GM21390 (cell line): ENCODE measurements around the gene HNRNPAB.
"Not testable (repeated sequence)": the region's sequence is repeated elsewhere in the genome, so short reads cannot be mapped to it uniquely, and the experiment has no call there.

Experiments used
- ATAC-seq: cut with Tn5 transposase; IDR thresholded peaks from one replicate; pipeline ENCODE4 v1.9.1; 2021; ENCODE audit not compliant: unreplicated experiment

Gene HNRNPAB

DNA sequence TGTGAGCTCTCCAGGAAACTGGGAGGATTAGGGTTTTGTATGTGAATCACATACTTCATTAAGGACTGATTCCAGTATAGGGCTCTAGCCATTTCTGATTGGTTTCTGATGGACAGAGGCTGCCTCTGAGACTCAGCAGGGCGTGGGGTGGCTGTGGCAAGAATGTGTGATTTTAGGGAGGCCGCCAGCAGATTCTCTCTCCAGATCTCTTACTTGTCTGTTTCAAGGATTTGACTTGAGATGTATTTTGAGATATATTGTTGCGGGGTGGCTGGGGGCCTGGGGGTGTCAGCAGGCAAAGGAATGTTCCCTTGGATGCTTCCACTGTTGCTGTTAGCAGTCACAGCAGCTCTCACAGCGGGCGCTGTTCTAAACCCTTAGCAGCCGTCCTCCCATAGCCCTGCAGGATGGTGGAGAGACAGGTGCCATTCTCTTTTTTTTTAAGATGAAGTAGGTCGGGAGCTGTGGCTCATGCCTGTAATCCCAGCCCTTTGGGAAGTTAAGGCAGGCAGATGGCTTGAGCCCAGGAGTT is 8.0 kb upstream of the HNRNPAB start:
- no peak for ATAC-seq

DNA sequence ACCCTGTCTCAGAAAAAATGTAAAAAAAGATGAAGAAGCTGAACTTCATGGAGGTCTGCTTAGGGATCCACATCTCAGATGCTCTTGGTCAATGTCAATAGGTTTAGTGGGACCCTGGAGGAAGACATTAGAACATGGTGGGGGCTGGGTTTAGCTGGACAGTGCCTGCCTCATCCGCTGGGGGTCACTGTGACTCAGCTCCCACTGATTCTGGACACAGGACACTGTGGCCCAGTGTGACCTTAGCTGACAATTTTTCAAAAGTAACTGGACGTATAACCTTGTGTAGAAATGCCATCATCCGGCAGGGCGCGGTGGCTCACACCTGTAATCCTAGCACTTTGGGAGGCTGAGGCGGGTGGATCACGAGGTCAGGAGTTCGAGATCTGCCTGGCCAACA is 7.3 kb upstream of the HNRNPAB start:
- ATAC-seq, result no peak

DNA sequence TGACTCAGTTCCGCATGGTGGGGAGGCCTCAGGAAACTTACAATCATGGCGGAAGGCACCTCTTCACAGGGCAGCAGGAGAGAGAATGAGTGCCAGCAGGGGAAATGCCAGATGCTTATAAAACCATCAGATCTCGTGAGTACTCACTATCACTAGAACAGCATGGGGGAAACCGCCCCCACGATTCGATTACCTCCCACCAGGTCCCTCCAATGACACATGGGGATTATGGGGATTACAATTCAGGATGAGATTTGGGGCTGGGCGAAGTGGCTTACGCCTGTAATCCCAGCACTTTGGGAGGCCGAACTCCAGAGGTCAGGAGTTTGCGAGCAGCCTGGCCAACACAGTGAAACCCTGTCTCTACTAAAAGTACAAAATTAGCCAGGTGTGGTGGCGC is 6.2 kb upstream of the HNRNPAB start:
- ATAC-seq, result not testable (repeated sequence)

DNA sequence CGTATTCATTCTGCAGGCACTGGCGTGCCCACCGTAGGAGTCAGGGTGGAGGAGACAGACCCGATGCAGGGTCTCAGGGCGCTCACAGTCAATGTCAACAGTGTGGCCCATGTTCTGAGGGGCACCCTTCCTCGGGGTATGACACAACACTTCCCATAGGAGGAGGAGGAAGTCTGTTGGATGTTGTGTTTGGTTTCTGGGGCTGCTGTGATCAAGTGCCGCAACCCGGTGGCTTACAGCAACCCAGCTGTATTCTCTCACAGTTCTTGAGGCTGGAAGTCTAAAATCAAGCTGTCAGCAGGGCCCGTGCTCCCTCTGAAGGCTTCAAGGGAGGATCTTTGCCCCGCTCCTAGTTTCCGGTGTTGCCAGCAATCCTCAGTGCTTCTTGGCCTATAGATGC is 5.6 kb upstream of the HNRNPAB start:
- no peak for ATAC-seq

DNA sequence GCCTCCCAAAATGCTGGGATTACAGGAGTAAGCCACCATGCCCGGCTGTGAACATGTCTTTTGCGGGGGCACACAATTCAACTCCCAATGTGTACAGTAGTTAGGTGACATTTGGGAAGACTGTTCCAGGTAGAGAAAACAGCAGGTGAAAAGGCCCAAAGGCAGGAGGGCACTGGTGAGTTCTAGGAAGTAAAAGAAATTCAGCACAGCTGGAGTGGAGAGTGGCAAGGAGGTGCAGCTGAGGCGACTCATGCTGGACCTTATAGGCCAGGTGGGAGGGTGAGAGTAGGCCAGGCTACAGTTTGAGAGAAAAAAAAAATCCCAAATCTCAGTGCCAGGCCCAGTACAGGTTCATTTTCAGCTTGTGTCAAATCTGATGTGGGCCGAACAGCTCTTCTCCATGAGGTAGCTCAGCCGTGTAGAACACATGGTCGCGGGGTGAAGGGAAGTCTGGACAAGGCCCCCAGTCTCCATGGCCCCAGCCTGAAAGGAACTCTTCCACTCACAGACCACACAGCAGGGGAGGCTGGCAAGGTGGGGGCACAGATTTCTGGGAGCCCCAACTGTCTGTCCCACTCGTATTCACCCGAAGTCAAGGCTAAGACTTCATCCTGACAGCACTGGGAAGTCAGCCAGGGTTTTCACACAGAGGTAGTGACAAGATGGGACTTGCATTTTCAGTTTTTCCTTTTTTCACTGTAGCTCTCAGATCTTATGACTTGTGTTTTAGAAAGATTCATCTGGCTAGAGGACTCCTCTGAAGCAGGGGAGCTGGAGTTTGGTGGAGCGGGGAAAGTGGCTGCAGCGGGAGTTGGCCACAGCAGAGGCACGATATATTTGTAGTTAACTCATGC is 4.5 kb upstream of the HNRNPAB start:
- no peak for ATAC-seq

DNA sequence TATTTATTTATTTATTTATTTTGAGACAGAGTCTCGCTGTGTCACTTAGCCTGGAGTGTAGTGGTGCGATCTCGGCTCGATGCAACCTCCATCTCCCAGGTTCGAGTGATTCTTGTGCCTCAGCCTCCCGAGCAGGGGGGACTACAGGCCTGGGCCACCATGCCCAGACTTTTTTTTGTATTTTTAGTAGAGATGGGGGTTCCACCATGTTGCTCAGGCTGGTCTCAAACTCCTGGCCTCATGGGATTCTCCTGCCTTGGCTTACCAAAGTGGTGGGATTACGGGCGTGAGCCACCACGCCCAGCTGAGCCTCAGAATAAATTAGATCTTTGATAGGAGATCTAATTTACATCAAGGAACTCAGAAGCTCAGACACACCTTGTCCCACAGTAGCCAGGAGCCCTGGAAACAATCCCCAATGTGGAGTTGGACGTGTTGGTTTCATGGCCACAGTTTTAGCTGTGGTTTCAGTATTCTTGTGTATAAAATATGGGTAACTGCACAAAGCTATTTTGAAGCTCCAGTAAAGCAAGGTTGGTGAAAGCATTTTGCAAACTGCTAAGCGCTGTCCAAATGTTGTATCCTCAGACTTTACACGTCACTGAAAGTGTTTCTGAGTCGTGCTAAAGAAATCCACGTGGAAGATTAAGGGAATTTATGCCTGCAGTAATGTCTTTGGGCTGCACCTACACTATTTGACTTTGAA is 3.0 kb upstream of the HNRNPAB start:
- ATAC-seq, result no peak

DNA sequence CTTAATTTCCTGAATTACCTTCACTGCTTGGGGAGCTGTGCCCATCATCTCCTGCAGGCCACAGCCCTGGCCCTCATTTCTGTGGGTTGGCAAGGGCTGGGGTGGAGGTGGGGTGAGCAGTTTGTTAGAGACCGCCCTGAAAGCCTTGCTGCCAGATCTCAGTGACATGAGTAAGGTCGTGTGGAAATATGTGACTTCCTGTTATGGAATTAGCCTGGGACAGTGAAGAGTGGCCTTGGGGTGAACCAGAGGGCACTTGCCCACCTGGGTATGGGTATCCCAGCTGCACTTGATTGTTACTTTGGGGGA is 2.5 kb upstream of the HNRNPAB start:
- ATAC-seq, result no peak

DNA sequence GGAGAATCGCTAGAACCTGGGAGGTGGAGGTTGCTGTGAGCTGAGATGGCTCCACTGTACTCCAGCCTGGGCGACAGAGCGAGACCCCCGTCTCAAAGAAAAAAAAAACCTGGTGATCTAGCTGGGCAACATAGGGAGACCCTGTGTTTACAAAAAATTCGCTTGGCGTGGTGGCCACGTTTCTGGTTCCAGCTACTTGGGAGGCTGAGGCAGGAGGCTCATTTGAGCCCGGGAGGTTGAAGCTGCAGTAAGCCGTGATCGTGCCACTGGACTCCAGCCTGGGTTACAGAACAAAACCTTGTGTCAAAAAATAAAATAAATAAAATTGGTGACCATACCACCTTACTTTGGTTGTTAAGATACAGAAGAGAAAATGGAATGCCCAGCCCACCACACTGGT is 1.8 kb upstream of the HNRNPAB start:
- ATAC-seq, result no peak

DNA sequence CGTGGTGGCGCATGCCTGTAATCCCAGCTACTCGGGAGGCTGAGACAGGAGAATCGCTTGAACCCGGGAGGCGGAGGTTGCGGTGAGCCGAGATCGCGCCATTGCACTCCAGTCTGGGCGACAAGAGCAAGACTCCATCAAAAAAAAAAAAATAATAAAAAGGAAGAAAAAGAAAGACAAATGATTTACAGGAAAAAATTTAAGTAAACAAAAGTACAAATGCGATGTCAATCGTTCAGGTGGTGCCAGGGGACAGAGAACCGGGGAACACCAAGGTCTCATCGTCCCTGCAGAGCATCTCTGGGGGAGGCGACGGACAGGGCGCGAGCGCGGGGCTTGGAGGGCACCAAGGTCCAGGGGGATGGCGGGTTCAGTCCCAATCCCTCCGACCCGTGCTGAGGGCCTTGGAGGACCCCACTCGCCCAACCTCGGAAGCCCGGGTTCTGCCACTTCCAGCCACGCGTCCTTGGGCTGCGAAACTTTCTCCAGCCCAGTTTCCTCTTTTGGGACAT is 607 bp upstream of the HNRNPAB start:
- peak; percentile 3 for ATAC-seq

DNA sequence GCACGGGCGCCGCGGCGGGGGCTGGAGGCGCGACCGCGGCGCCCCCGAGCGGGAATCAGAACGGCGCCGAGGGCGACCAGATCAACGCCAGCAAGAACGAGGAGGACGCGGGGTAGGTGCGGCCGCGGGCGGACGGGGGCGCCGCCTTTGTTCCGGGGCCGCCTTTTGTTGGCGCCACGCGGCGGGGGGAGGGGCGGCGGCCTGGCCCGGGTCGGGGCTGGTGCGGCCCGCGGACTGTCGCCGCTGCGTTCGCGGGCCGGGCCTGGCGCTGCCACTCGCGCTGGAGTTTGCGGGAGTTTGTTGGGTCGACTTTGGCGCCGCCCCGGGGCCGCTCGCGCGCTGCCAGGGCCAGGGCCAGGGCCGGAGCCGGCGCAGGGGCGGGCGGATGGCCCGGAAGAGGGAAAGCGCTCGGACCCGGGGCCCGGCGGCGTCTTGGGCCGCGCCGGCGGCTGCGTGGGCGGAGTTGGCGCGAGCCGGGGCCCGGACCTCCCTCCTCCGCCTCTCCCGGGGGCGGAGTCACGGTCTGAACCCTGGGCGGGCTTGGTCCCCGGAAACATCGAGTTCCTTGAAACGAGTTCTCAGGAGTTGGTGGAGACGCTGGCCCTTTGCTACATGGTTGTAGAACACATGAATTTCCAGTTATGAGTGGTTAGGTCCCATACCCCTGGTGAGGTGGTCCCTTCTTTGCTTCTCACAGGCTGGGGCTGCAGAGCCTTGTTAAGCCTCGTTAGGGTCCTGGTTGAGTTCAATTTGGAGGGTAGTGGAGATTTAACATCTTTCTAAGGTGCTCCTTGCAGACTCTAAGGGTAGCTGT is 809 bp downstream of the HNRNPAB start:
- ATAC-seq, result peak; percentile 69

DNA sequence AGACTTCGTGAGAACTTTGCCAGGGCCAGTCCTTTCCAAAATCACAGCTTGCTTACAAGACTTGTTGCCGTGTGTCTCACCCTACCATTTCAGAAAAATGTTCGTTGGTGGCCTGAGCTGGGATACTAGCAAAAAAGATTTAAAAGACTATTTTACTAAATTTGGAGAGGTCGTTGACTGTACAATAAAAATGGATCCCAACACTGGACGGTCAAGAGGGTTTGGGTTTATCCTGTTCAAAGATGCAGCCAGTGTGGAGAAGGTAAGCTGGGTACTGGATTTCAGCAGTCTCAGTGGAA is 1.4 kb downstream of the HNRNPAB start:
- no peak for ATAC-seq

DNA sequence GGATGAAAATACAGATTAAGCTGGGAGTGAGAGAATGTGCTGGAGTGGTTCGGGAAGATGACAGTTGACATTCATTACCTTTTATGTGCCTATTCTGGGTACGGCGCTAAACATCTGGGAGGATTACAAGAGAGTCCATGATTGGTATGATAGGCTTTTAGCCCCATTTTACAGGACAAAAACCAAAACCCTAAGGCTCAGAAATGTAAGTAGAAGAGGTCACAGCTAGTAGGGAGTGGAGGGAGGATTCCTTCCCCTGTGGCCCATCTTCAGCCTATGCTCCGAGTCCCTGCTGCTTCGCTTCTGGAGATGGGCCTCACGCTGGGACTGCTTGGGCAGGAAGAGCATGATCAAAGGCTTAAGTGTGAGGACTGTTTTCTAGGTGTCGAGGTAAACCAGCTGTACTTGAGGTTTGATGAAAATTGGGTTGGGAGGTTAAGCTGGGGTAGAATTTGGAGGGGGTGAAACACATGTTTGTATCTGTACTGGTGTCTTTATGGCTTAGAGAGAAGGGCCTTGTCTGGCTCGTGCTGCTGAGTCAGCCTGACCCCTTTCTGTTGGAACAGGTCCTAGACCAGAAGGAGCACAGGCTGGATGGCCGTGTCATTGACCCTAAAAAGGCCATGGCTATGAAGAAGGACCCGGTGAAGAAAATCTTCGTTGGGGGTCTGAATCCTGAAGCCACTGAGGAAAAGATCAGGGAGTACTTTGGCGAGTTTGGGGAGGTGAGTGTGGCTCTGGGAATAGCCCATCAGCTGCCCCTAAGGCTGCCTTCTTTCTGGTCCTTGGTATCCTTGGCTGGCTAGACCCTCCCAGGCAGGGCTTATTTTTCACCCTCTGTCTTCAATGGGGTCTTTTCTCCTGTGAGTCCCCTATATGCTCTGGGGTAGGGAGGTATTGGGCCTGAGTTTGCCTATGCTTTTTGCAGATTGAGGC is 2.1 kb downstream of the HNRNPAB start:
- no peak for ATAC-seq

DNA sequence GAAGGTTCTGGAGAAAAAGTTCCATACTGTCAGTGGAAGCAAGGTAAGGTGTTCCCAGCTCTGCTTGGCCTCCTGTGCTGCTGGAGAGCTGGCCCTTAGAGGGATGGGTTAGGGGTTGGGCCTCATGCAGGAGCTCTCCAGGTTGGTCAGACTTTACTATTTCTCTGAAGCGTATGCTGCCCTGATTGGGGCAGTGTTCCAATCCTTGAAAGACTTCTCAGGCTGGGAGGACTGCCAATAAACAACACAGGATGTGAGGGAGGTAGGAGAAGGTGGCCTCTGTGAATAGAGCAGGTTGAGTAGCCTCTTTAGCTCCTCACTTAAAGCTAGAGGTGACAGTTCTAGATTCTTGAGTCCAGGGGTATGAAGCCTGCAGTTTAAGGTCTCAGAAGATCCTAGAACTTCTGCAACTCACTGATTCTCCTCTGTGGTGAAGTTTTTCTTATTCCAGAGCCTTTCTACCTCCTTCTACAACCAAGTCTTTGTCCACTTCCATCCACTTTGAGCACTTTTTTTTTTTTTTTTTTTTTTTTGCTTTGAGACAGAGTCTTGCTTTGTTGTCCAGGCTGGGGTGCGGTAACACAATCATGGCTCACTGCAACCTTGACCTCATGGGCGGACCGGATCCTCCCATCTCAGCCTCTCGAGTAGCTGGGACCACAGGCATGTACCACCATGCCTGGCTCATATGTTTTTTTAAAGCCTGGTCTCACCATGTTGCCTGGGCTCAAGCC is 3.0 kb downstream of the HNRNPAB start:
- ATAC-seq, result no peak

DNA sequence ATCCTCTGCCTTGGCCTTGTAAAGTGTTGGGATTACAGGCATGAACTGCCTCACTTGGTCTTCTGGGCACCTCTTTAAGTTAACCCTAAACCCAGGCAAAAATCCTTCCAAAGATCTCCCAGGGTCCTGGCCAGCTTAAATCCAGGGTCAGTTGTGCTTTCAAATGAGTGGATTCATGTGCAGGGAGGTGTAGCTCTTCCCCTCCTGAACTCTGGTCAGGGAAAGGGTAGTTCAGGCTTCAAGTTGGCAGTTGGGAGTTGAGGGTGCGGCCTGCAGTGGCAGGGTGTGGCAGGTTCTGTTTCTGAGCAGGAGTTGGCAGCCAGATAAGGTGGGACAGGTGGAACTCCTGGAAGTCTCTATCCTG is 3.6 kb downstream of the HNRNPAB start:
- no peak for ATAC-seq

DNA sequence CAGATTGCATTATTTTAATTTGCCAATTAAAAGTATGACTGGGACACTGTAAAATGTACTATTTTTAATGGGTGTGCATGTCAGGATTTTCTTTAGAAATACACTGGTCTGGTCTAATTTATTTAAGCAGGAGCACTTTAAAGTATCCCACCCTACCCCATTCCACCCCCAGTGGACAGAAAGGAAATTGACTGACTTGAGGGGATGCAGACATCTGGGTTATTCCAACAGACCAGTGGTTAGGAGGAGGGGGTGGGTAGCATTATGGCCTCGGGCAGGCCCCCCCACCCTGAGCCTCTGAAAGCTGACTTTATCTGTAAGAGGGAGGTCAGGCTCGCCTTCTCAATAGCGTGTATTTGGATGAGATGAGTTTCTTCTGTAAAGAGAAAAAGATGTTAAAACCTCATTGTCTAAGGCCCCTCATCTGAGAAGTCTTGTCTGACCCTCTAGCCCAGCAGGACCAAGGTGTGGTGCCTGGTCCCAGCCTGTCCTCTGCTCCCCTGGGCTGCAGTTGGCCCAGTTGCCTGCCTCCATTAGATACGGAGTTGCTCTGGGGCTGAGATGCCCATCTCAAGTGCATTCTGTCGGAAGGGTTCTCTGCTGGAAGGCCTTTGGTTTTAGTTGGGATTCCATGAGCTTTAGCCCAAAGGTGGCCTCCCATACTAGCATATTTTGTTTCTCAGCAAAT is 4.4 kb downstream of the HNRNPAB start:
- no peak for ATAC-seq

DNA sequence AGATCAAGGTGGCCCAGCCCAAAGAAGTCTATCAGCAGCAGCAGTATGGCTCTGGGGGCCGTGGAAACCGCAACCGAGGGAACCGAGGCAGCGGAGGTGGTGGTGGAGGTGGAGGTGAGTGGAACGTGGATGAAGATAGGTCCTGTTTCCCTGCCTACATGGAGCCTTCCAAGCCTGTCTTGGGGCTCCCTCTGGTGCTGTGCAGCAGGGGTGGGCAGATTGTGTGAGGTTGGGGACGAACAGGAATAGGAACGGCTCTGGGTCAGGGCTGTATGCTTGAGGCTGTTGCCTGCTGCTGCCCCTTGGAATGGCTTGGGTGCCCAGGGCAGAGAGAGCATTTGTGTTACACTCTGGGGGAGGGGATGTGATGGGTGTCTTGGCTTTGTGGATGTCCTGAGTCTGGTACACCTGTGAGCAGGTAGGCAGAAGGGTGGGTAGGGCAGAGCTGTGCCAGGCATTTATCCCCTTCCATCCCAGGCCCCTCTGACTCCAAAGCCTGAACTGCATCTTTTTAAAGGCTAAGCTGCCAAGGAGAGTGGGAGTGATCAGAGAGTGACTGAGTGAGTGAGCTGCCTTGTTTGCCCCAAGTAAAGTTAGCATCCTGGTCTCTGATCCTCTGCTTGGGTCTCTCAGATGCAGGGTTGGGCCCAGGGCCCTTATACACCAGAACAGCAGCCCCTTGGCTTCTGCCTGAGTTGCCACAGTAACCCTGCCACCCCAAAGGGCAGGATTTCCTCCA is 5.2 kb downstream of the HNRNPAB start:
- ATAC-seq, result no peak

DNA sequence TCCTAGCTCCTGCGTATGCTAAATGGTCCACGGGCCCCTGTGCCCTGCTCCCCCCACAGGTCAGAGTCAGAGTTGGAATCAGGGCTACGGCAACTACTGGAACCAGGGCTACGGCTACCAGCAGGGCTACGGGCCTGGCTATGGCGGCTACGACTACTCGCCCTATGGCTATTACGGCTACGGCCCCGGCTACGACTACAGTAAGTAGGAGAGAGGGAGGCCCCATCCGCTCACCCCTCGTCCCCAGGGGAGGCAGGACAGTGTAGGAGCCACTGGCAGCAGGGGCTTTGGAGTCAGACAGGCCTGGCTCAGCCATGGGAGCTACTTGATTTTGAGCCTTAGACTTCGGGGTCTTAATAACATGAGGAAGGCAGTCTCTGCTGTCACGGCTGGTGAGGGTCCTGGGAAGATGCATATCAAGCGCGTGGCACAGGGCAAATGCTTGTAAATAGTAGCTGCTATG is 5.8 kb downstream of the HNRNPAB start:
- no peak for ATAC-seq

DNA sequence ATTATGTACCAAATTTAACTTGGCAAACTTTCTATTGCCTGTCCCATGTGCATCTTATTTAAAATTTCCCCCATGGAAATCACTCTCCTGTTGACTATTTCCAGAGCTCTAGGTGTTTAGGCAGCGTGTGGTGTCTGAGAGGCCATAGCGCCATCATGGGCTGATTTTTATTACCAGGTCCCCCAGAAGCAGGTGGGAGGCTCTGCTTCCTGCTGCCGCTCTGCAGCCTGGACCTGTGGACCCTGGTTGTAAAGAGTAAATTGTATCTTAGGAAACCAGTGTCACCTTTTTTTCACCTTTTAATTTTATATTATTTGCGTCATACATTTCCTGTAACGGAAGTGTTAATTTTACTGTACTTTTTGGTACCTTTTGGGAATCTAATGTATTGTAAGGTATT is 6.4 kb downstream of the HNRNPAB start:
- ATAC-seq, result no peak
